Neural cell (in vitro differentiated cells): ENCODE data around the gene ZIM2.

ENCODE experiments used
- EP300 ChIP-seq: fragments of 450-650 bp; conservative IDR thresholded peaks from 2 replicates; pipeline ENCODE4 v1.6.1; 2014; ENCODE audit warnings: antibody characterized with exemption, mild to moderate bottlenecking, moderate library complexity; ENCODE audit not compliant: poor library complexity, severe bottlenecking
- EZH2 ChIP-seq: fragments of 200-600, 300-800 bp; shearing (Covaris generic), sonication (generic); IDR thresholded peaks from 2 replicates; pipeline ENCODE4 v1.6.1; 2014; ENCODE audit warnings: antibody characterized with exemption, low read length, borderline replicate concordance, mild to moderate bottlenecking; ENCODE audit not compliant: insufficient read depth, poor library complexity, severe bottlenecking
- MXI1 ChIP-seq: fragments of 450-650 bp; conservative IDR thresholded peaks from 2 replicates; pipeline ENCODE4 v1.6.1; 2014; ENCODE audit warnings: antibody characterized with exemption, mild to moderate bottlenecking; ENCODE audit not compliant: poor library complexity, severe bottlenecking
- POLR2AphosphoS5 ChIP-seq: IDR thresholded peaks from 2 replicates; pipeline ENCODE4 v1.6.1; 2012
- TAF1 ChIP-seq: IDR thresholded peaks from 2 replicates; pipeline ENCODE4 v1.6.1; 2012; ENCODE audit warnings: low read depth
- TF ChIP-seq, protein P1 (sequence below): fragments of 450-650 bp; IDR thresholded peaks from 2 replicates; pipeline ENCODE4 v1.5.1; 2014; ENCODE audit warnings: antibody characterized with exemption, mild to moderate bottlenecking, moderate library complexity; ENCODE audit not compliant: poor library complexity, severe bottlenecking
- TF ChIP-seq, protein P2 (sequence below): IDR thresholded peaks from 2 replicates; pipeline ENCODE4 v1.6.1; 2012; ENCODE audit warnings: borderline replicate concordance

DNA sequence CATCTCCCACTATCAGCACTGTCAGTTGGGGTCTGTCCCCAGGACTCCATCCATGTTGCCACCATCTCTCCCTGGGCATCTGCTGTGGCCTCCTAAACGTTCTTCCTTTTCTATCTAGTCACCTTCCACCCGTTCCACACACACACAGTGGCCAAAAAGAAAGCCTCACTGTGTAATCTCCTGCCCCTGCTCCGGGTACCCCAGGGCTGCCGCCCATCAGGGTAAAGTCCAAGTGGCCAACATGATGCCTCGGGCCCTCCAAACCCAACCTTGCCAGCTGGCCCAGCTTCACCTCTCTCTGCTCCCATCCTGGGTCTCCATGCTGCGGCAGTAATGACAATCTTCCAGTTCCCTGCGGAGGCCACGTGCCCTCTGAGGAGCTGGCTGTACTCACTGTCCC lies 29.4 kb upstream of the ZIM2 start:
- TF ChIP-seq, protein P1, sequence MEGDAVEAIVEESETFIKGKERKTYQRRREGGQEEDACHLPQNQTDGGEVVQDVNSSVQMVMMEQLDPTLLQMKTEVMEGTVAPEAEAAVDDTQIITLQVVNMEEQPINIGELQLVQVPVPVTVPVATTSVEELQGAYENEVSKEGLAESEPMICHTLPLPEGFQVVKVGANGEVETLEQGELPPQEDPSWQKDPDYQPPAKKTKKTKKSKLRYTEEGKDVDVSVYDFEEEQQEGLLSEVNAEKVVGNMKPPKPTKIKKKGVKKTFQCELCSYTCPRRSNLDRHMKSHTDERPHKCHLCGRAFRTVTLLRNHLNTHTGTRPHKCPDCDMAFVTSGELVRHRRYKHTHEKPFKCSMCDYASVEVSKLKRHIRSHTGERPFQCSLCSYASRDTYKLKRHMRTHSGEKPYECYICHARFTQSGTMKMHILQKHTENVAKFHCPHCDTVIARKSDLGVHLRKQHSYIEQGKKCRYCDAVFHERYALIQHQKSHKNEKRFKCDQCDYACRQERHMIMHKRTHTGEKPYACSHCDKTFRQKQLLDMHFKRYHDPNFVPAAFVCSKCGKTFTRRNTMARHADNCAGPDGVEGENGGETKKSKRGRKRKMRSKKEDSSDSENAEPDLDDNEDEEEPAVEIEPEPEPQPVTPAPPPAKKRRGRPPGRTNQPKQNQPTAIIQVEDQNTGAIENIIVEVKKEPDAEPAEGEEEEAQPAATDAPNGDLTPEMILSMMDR, result no peak
- no peak for TF ChIP-seq EZH2
- TF ChIP-seq MXI1, result no peak
- TF ChIP-seq, protein P2, sequence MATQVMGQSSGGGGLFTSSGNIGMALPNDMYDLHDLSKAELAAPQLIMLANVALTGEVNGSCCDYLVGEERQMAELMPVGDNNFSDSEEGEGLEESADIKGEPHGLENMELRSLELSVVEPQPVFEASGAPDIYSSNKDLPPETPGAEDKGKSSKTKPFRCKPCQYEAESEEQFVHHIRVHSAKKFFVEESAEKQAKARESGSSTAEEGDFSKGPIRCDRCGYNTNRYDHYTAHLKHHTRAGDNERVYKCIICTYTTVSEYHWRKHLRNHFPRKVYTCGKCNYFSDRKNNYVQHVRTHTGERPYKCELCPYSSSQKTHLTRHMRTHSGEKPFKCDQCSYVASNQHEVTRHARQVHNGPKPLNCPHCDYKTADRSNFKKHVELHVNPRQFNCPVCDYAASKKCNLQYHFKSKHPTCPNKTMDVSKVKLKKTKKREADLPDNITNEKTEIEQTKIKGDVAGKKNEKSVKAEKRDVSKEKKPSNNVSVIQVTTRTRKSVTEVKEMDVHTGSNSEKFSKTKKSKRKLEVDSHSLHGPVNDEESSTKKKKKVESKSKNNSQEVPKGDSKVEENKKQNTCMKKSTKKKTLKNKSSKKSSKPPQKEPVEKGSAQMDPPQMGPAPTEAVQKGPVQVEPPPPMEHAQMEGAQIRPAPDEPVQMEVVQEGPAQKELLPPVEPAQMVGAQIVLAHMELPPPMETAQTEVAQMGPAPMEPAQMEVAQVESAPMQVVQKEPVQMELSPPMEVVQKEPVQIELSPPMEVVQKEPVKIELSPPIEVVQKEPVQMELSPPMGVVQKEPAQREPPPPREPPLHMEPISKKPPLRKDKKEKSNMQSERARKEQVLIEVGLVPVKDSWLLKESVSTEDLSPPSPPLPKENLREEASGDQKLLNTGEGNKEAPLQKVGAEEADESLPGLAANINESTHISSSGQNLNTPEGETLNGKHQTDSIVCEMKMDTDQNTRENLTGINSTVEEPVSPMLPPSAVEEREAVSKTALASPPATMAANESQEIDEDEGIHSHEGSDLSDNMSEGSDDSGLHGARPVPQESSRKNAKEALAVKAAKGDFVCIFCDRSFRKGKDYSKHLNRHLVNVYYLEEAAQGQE, result no peak
- no peak for TF ChIP-seq TAF1
- TF ChIP-seq EP300, result no peak
- no peak for TF ChIP-seq POLR2AphosphoS5
